HG03064 (cell line): Measurements from ENCODE around the gene GLS.
"Not testable (repeated sequence)": the region's sequence is repeated elsewhere in the genome, so short reads cannot be mapped to it uniquely, and the experiment has no call there.

Source experiments
- ATAC-seq: cut with Tn5 transposase; IDR thresholded peaks from one replicate; pipeline ENCODE4 v1.9.1; 2021; ENCODE audit warnings: low read depth; ENCODE audit not compliant: unreplicated experiment

GLS gene

GRCh38 chr2:190880378-190881083, at the start of gene GLS:
GLS (plus strand) TSS chr2:190880821; CDS start chr2:190881085, 264 bp downstream.
- ATAC-seq: peak; percentile 62

GRCh38 chr2:190831941-190832340, 48.7 kb upstream of the GLS start:
- ATAC-seq: no peak

- ATAC-seq: no peak
Observed at GRCh38 chr2:190834890-190835208, 45.8 kb upstream of the GLS start.

GRCh38 chr2:190835303-190835930, 45.2 kb upstream of the GLS start:
- no peak for ATAC-seq

GRCh38 chr2:190836767-190837166, 43.9 kb upstream of the GLS start:
- ATAC-seq: no peak

- ATAC-seq: no peak
Observed at GRCh38 chr2:190837420-190837819, 43.2 kb upstream of the GLS start.

GRCh38 chr2:190837952-190838361, 42.7 kb upstream of the GLS start:
- ATAC-seq: no peak

GRCh38 chr2:190838492-190838910, 42.1 kb upstream of the GLS start:
- no peak for ATAC-seq

- no peak for ATAC-seq
Observed at GRCh38 chr2:190840569-190841172, 40.0 kb upstream of the GLS start.

- no peak for ATAC-seq
Observed at GRCh38 chr2:190841707-190842505, 38.7 kb upstream of the GLS start.

- no peak for ATAC-seq
Observed at GRCh38 chr2:190842606-190843104, 38.0 kb upstream of the GLS start.

- peak; percentile 90 for ATAC-seq
Observed at GRCh38 chr2:190843890-190844699, 36.5 kb upstream of the GLS start.

GRCh38 chr2:190844700-190845401, 35.8 kb upstream of the GLS start:
- ATAC-seq: no peak

- ATAC-seq: no peak
Observed at GRCh38 chr2:190846746-190847145, 33.9 kb upstream of the GLS start.

- no peak for ATAC-seq
Observed at GRCh38 chr2:190847504-190848081, 33.0 kb upstream of the GLS start.

GRCh38 chr2:190849774-190850173, 30.8 kb upstream of the GLS start:
- no peak for ATAC-seq

GRCh38 chr2:190853022-190853421, 27.6 kb upstream of the GLS start:
- not testable (repeated sequence) for ATAC-seq

- peak; percentile 55 for ATAC-seq
Observed at GRCh38 chr2:190853531-190854383, 26.9 kb upstream of the GLS start.
